PC-9 (cell line): ENCODE results near the gene CYP20A1. TPM values are rescaled to one million over a fixed set of nuclear protein-coding genes. Genes with fewer than 3 reads are reported as not detected.

Source experiments
- BruUV-seq: library from RNA; stranded (reverse); fragments of 400-500 nt; replicated peaks from 2 replicates; lab custom pipeline; 2021; lab: Mats Ljungman, UMichigan
- CTCF ChIA-PET: fragments of 300-600 bp; sonication (Branson Sonifier 250); formaldehyde crosslinking; loops from one replicate; lab custom pipeline; 2022; ENCODE audit warnings: antibody characterized with exemption; lab: Charles Lee
- POLR2A ChIA-PET: fragments of 300-600 bp; sonication (Branson Sonifier 250); formaldehyde crosslinking; loops from one replicate; lab custom pipeline; 2022; ENCODE audit warnings: antibody characterized with exemption; ENCODE audit not compliant: unreplicated experiment; lab: Charles Lee
- DNase-seq, 2 experiments: peaks; one replicate each; pipeline versions ENCODE4 v3.0.0 to v3.0.0-alpha.2; 2015 to 2022; ENCODE audit warnings: mixed read lengths in 1 of 2
- H2AFZ ChIP-seq: fragments of 200-600 bp; sonication (generic); 2 replicates; pipeline ENCODE4 v1.8.1; 2017; ENCODE audit warnings: antibody characterized with exemption
- H3F3A ChIP-seq: fragments of 200-600 bp; sonication (generic); 2 replicates; pipeline ENCODE4 v1.8.1; 2017; ENCODE audit warnings: antibody characterized with exemption, mild to moderate bottlenecking, low read depth; ENCODE audit not compliant: insufficient read depth
- H3K27ac ChIP-seq: fragments of 200-600 bp; sonication (generic); 2 replicates; pipeline ENCODE4 v1.6.1; 2016; ENCODE audit warnings: mixed run types
- H3K27me3 ChIP-seq: fragments of 200-600 bp; sonication (generic); 2 replicates; pipeline ENCODE4 v1.6.1; 2016; ENCODE audit warnings: low read depth, mixed run types; ENCODE audit not compliant: insufficient read depth
- H3K36me3 ChIP-seq: fragments of 200-600 bp; sonication (generic); 2 replicates; pipeline ENCODE4 v1.6.1; 2016; ENCODE audit warnings: low read depth, mixed run types
- H3K4me1 ChIP-seq: fragments of 200-600 bp; sonication (generic); replicated peaks from 2 replicates; pipeline ENCODE4 v1.6.1; 2016; ENCODE audit warnings: mixed run types; ENCODE audit not compliant: insufficient read depth
- H3K4me2 ChIP-seq: fragments of 200-600 bp; sonication (generic); 2 replicates; pipeline ENCODE4 v1.6.1; 2017; ENCODE audit warnings: mixed run types
- H3K4me3 ChIP-seq: fragments of 200-600 bp; sonication (generic); 2 replicates; pipeline ENCODE4 v1.6.1; 2016; ENCODE audit warnings: mixed run types
- H3K79me2 ChIP-seq: fragments of 200-600 bp; sonication (generic); 2 replicates; pipeline ENCODE4 v1.6.1; 2017; ENCODE audit warnings: low read depth, mixed run types
- H3K9me2 ChIP-seq: fragments of 200-600 bp; sonication (generic); 2 replicates; pipeline ENCODE4 v1.8.1; 2017; ENCODE audit warnings: mild to moderate bottlenecking; ENCODE audit not compliant: insufficient read depth
- H3K9me3 ChIP-seq: fragments of 200-600 bp; sonication (generic); 2 replicates; pipeline ENCODE4 v1.8.1; 2016; ENCODE audit warnings: low read depth; ENCODE audit not compliant: insufficient read depth
- H4K20me1 ChIP-seq: fragments of 200-600 bp; sonication (generic); 2 replicates; pipeline ENCODE4 v1.8.1; 2017; ENCODE audit not compliant: insufficient read depth
- EZH2 ChIP-seq: fragments of 200-600 bp; sonication (generic); IDR thresholded peaks from 2 replicates; pipeline ENCODE4 v1.8.0; 2017; ENCODE audit warnings: antibody characterized with exemption, low read depth
- intact Hi-C: fragments of 100-400 bp; cut with micrococcal nuclease; formaldehyde crosslinking; loops from one replicate; pipeline ENCODE4 v1.10.0; 2022; ENCODE audit not compliant: unreplicated experiment
- total RNA-seq: library from RNA; stranded (reverse); gene quantifications from 2 replicates; pipeline ENCODE4 v1.2.3, GENCODE V29; 2021
- TF ChIP-seq, protein P1 (sequence below): fragments of 200-600 bp; sonication (generic); conservative IDR thresholded peaks from 2 replicates; pipeline ENCODE4 v1.6.1; 2017; ENCODE audit warnings: mixed run types, antibody characterized with exemption, mild to moderate bottlenecking, moderate library complexity

Gene CYP20A1
- total RNA-seq, 1 experiment from 2014 or later, result 6.9 TPM

DNA sequence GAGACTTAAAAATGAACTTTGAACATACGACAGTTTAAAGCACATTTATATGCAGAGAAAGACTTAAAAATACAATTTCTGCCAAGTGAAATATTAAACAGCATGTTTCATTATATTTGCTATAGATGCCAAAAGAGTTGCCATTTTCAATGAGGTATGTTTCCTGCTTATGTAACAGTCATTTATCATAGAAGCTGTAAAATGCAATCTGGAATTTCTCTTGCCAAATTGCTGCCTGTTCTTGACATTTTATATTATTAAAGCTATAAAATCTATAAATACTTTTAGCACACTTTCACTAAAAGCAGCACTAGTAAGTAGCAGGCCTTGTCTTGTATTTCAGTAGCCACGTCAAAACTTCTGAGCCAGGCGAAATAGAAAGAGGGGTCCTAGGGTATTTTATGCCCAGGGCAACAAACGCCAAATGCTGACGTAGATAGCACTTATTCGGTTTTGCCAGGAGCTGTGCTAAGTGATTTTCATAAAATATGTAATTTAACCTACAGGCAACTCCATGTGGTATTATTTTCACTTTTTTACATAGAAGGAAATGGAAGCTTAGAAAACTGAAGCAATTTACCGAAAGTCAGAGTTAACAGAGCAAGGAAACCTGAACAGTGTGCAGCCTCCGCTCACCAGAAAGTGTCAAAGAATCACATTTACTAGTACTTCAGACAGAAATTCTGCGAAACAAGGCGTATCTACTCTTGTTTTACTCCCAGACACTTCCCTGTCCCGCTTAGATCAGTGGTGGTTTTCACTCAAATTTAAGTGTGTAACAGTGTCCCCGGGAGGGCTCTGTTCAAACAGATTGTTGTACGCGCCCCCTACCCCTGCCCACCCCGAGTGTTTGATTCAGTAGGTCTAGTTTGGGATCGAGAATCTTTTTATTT lies 1.2 kb upstream of the CYP20A1 start:
- no TSS peak for BruUV-seq
- POLR2A ChIA-PET, result interaction anchor here (0.7 kb wide), 1 partner anchor 261 kb away, joined by 5 read pairs; no protein-coding TSS in a partner anchor
- Histone ChIP-seq H3K36me3 (no peaks in the 10 kb centered on the region), H3K9me2 (no peaks in the 10 kb centered on the region), H3K4me1 (peaks cover 5% of the 10 kb centered on the region; the same call in 1 of the 2 replicates), H3F3A (peaks cover 9% of the 10 kb centered on the region; the same call in 1 of the 2 replicates), H4K20me1 (no peaks in the 10 kb centered on the region), H3K4me3 (peak overlapping the region; percentile 97; the same call in 1 of the 2 replicates), H3K27ac (no peak overlapping the region), H3K9me3 (no peaks in the 10 kb centered on the region), H2AFZ (0 out of 2 replicates have a peak overlapping the region, but pooled peaks have one; percentile 93), H3K4me2 (peak overlapping the region; percentile 76), H3K27me3 (no peaks in the 10 kb centered on the region), H3K79me2 (peaks cover 7% of the 10 kb centered on the region; the same call in 1 of the 2 replicates)
- TF ChIP-seq EZH2, result no peak
- TF ChIP-seq, protein P1, sequence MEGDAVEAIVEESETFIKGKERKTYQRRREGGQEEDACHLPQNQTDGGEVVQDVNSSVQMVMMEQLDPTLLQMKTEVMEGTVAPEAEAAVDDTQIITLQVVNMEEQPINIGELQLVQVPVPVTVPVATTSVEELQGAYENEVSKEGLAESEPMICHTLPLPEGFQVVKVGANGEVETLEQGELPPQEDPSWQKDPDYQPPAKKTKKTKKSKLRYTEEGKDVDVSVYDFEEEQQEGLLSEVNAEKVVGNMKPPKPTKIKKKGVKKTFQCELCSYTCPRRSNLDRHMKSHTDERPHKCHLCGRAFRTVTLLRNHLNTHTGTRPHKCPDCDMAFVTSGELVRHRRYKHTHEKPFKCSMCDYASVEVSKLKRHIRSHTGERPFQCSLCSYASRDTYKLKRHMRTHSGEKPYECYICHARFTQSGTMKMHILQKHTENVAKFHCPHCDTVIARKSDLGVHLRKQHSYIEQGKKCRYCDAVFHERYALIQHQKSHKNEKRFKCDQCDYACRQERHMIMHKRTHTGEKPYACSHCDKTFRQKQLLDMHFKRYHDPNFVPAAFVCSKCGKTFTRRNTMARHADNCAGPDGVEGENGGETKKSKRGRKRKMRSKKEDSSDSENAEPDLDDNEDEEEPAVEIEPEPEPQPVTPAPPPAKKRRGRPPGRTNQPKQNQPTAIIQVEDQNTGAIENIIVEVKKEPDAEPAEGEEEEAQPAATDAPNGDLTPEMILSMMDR, result no peak
- intact Hi-C loops, result loop anchor here (2.0 kb wide), 1 partner anchor 327 kb away; the partner anchor contains the start of gene WDR12
- CTCF ChIA-PET, result interaction anchor here (0.6 kb wide), 1 partner anchor 163 kb away, joined by 4 read pairs; no protein-coding TSS in a partner anchor
- DNase-seq, result no peak

DNA sequence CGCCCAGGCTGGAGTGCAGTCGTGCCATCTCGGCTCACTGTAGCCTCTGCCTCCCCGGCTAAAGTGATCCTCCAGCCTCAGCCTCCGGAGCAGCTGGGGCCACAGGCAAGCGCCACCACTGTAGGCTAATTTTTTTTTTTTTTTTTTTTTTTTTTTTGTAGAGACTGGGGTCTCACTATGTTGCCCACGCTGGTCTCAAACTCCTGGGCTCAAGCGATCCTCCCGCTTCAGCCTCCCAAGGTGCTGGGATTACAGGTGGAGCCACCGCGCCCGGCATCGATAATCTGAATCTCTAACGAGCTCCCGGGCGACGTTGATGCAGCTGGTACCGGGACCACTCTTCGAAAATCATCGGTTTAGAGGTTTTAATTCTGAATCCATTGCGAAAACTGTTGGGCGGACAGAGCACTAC lies 520 bp upstream of the CYP20A1 start:
- POLR2A ChIA-PET, result no interaction called here

More for the DNA sequence above, 520 bp upstream of the CYP20A1 start:
- TF ChIP-seq, protein P1, result no peak
- TF ChIP-seq EZH2, result no peak
- Histone ChIP-seq H3K9me2 (no peaks in the 10 kb centered on the region), H3K4me2 (peak overlapping the region; percentile 76), H3K4me1 (peaks cover 5% of the 10 kb centered on the region; the same call in 1 of the 2 replicates), H3K27me3 (no peaks in the 10 kb centered on the region), H3F3A (peaks cover 9% of the 10 kb centered on the region; the same call in 1 of the 2 replicates), H2AFZ (peak overlapping the region; percentile 93), H3K9me3 (no peaks in the 10 kb centered on the region), H3K27ac (peak overlapping the region; percentile 82), H3K4me3 (peak overlapping the region; percentile 97), H3K79me2 (peaks cover 7% of the 10 kb centered on the region; the same call in 1 of the 2 replicates), H3K36me3 (no peaks in the 10 kb centered on the region), H4K20me1 (no peaks in the 10 kb centered on the region)
- CTCF ChIA-PET, result interaction anchor here (0.6 kb wide), 1 partner anchor 162 kb away, joined by 4 read pairs; no protein-coding TSS in a partner anchor
- intact Hi-C loops, result loop anchor here (2.0 kb wide), 1 partner anchor 327 kb away; the partner anchor contains the start of gene WDR12
- no peak for DNase-seq
- BruUV-seq, result TSS peak; percentile 69
